GM12878 (cell line): Measurements from ENCODE around the gene C1QTNF12. TPM values are rescaled to one million over a fixed set of nuclear protein-coding genes. Genes with fewer than 3 reads are reported as not detected.

Experiments
- ATAC-seq: fragments of 200-7000 bp; cut with Tn5 transposase; 3 replicates; pipeline ENCODE4 v1.9.1; 2020; ENCODE audit warnings: mild to moderate bottlenecking, moderate library complexity
- BruUV-seq: library from RNA; stranded (reverse); fragments of 400-500 nt; replicated peaks from 2 replicates; lab custom pipeline; 2021; lab: Mats Ljungman, UMichigan
- CTCF ChIA-PET: fragments of 300-600 bp; sonication (Branson Sonifier 250); formaldehyde crosslinking; extraction: SDS; loops from one replicate; lab custom pipeline; 2021; ENCODE audit warnings: inconsistent platforms; lab: Yijun Ruan, JAX
- POLR2A ChIA-PET: fragments of 350-600 bp; formaldehyde crosslinking; extraction: SDS; loops from one replicate; lab custom pipeline; 2021; ENCODE audit warnings: inconsistent platforms; lab: Charles Lee
- RAD21 ChIA-PET: fragments of 300-600 bp; sonication (Branson Sonifier 250); formaldehyde crosslinking; loops from one replicate; lab custom pipeline; 2023; ENCODE audit warnings: antibody characterized with exemption; ENCODE audit not compliant: unreplicated experiment; lab: Charles Lee
- SMC1A ChIA-PET: fragments of 300-600 bp; sonication (Branson Sonifier 250); formaldehyde crosslinking; loops from one replicate; lab custom pipeline; 2023; ENCODE audit not compliant: unreplicated experiment, uncharacterized antibody; lab: Charles Lee
- DNase-seq: peaks from one replicate; pipeline ENCODE4 v3.0.0-alpha.2; 2011; ENCODE audit warnings: low read depth, low spot score
- FAIRE-seq: peaks from 3 replicates; lab custom pipeline; 2011; peaks lifted over from hg19 to GRCh38; lab: Jason Lieb, UNC
- H2AFZ ChIP-seq: 2 replicates; pipeline ENCODE4 v1.6.0; 2011; ENCODE audit warnings: low read depth, low read length, control low read depth; ENCODE audit not compliant: control insufficient read depth
- H3K27ac ChIP-seq: 2 replicates; pipeline ENCODE4 v1.5.1; 2011; ENCODE audit warnings: control low read depth; ENCODE audit not compliant: control insufficient read depth, insufficient read depth
- H3K27me3 ChIP-seq, 2 experiments: replicated peaks in 1 of 2; 2 replicates each; pipeline versions ENCODE4 v1.6.0 to v1.6.1; 2011; ENCODE audit warnings: low read length in 1 of 2; ENCODE audit not compliant: control insufficient read depth in 2 of 2, insufficient read depth in 2 of 2
- H3K36me3 ChIP-seq, 2 experiments: 2 replicates each; pipeline ENCODE4 v1.5.1; 2011; ENCODE audit warnings: low read length in 1 of 2; ENCODE audit not compliant: control insufficient read depth in 2 of 2, insufficient read depth in 2 of 2
- H3K4me1 ChIP-seq: 2 replicates; pipeline ENCODE4 v1.6.1; 2011; ENCODE audit warnings: mild to moderate bottlenecking, low read length, moderate library complexity, mixed read lengths; ENCODE audit not compliant: control insufficient read depth, insufficient read depth
- H3K4me2 ChIP-seq: 2 replicates; pipeline ENCODE4 v1.6.0; 2011; ENCODE audit warnings: control low read depth; ENCODE audit not compliant: control insufficient read depth, insufficient read depth
- H3K4me3 ChIP-seq: fragments of 200-600 bp; sonication (generic); 2 replicates; pipeline ENCODE4 v1.5.1; 2016
- H3K79me2 ChIP-seq: 2 replicates; pipeline ENCODE4 v1.6.0; 2011; ENCODE audit warnings: low read length; ENCODE audit not compliant: control insufficient read depth, insufficient read depth
- H3K9ac ChIP-seq: 2 replicates; pipeline ENCODE4 v1.8.0; 2011; ENCODE audit warnings: low read length, control low read depth, mixed read lengths; ENCODE audit not compliant: control insufficient read depth, insufficient read depth
- H3K9me3 ChIP-seq: replicated peaks from 3 replicates; pipeline ENCODE4 v1.5.1; 2011; ENCODE audit warnings: mild to moderate bottlenecking, low read length; ENCODE audit not compliant: control insufficient read depth, insufficient read depth
- H4K20me1 ChIP-seq: 2 replicates; pipeline ENCODE4 v1.6.0; 2011; ENCODE audit not compliant: control insufficient read depth, insufficient read depth
- BMI1 ChIP-seq: fragments of 450-650 bp; IDR thresholded peaks from 2 replicates; pipeline ENCODE4 v1.6.1; 2016; ENCODE audit warnings: mild to moderate bottlenecking, moderate library complexity, borderline replicate concordance
- CEBPZ ChIP-seq: fragments of 150-350 bp; IDR thresholded peaks from 2 replicates; pipeline ENCODE4 v1.6.1; 2016; ENCODE audit warnings: low read depth, low read length
- EED ChIP-seq: sonication (generic); IDR thresholded peaks from 2 replicates; pipeline ENCODE4 v1.6.1; 2016; ENCODE audit warnings: antibody characterized with exemption, low read depth
- EZH2 ChIP-seq: IDR thresholded peaks from 2 replicates; pipeline ENCODE4 v1.6.1; 2012; ENCODE audit warnings: low read depth, mild to moderate bottlenecking, control low read depth, inconsistent platforms, low read length, borderline replicate concordance; ENCODE audit not compliant: control insufficient read depth
- MEF2A ChIP-seq: IDR thresholded peaks from 2 replicates; pipeline ENCODE4 v1.6.1; 2011; ENCODE audit warnings: low read depth, mild to moderate bottlenecking, low read length, moderate library complexity; ENCODE audit not compliant: insufficient read depth
- RFX5 ChIP-seq: IDR thresholded peaks from 2 replicates; pipeline ENCODE4 v1.6.1; 2011; ENCODE audit warnings: low read depth, low read length, improper control_type of control experiment
- TBL1XR1 ChIP-seq: IDR thresholded peaks from 2 replicates; pipeline ENCODE4 v1.6.1; 2012; ENCODE audit warnings: low read depth, low read length, improper control_type of control experiment
- ZBTB40 ChIP-seq: fragments of 450-650 bp; IDR thresholded peaks from 2 replicates; pipeline ENCODE4 v1.6.1; 2016; ENCODE audit warnings: mild to moderate bottlenecking, moderate library complexity, borderline replicate concordance
- ZNF274 ChIP-seq: IDR thresholded peaks from one replicate; pipeline ENCODE4 v1.8.0; 2011; ENCODE audit not compliant: insufficient read length, insufficient read depth
- ZNF687 ChIP-seq: fragments of 450-650 bp; IDR thresholded peaks from 2 replicates; pipeline ENCODE4 v1.6.1; 2017; ENCODE audit warnings: mild to moderate bottlenecking, moderate library complexity
- WGBS: methylation state at CpG from one replicate; pipeline ENCODE4 v1.1.6; 2016; ENCODE audit warnings: low lambda C conversion rate; ENCODE audit not compliant: insufficient replicate concordance, insufficient coverage; ENCODE audit errors: missing lambda C conversion rate; 5-methylcytosine and 5-hydroxymethylcytosine counted together
- in situ Hi-C: fragments of 300-500 bp; cut with MboI; formaldehyde crosslinking; loops from 9 replicates; pipeline ENCODE4 v1.14.3; 2018; ENCODE audit warnings: mixed read lengths
- intact Hi-C: fragments of 100-400 bp; cut with micrococcal nuclease; formaldehyde crosslinking; loops from one replicate; pipeline ENCODE4 v1.14.2; 2022; ENCODE audit not compliant: unreplicated experiment
- polyA plus RNA-seq, 11 experiments: library from polyadenylated mRNA; depleted of rRNA in 4 of 11; unstranded in 6 of 11; stranded (reverse) in 5 of 11; fragments of >200 nt; fragmentation: Nextera tagmentation in 4 of 11; fragmentation: Illumina TruSeq in 1 of 11; extraction: Ambion mirVana in 4 of 11; extraction: Trizol in 1 of 11; gene quantifications; 1 replicate in 1 of 11; 2 replicates in 10 of 11; pipeline versions ENCODE4 v1.2.1 to v1.2.3, GENCODE V29; 2011 to 2016; ENCODE audit warnings: inconsistent platforms in 2 of 11, missing spikeins in 2 of 11, low read depth in 1 of 11
- total RNA-seq, 4 experiments: library from RNA; depleted of rRNA in 3 of 4; stranded (reverse); fragments of >200 nt in 3 of 4; fragmentation: Illumina TruSeq in 1 of 4; extraction: Trizol in 1 of 4; gene quantifications; 2 replicates each; pipeline versions ENCODE4 v1.2.1 to v1.2.3, GENCODE V29; 2013 to 2021

Gene C1QTNF12
- total and polyA plus RNA-seq, 10 of the 15 experiments (the other 5 are each of a cell fraction or from before 2014, with no cell fraction given), result 0.17 to 1.0 (median 0.31) TPM; not detected in 5

- H3K27ac ChIP-seq, result no peak overlapping the region
- no peaks in the 10 kb centered on the region for H3K4me1 ChIP-seq
- in situ Hi-C loops (no loop called here), intact Hi-C loops (no loop called here)
- no peak overlapping the region for H3K4me3 ChIP-seq
- FAIRE-seq (no peak), DNase-seq (no peak), ATAC-seq (no peak)
- ChIA-PET RAD21 (no interaction called here), CTCF (interaction anchor here (1.3 kb wide), 1 partner anchor 135 kb away, joined by 3 read pairs; no protein-coding TSS in a partner anchor), SMC1A (no interaction called here), POLR2A (interaction anchor here (0.6 kb wide), 1 partner anchor 284 kb away, joined by 3 read pairs; no protein-coding TSS in a partner anchor)
- H3K79me2 ChIP-seq, result no peaks in the 10 kb centered on the region
- no TSS peak for BruUV-seq
- no peaks in the 10 kb centered on the region for H3K9me3 ChIP-seq
- peaks cover 9 to 20% of the 10 kb centered on the region in 2 experiments; a peak in 3 of 4 replicates for H3K36me3 ChIP-seq
- no peak overlapping the region for H2AFZ ChIP-seq
- no peaks in the 10 kb centered on the region for H4K20me1 ChIP-seq
- no peak overlapping the region for H3K9ac ChIP-seq
- no peaks in the 10 kb centered on the region for H3K27me3 ChIP-seq
- WGBS, result 98% methylated on average over 25 of the region's 31 CpGs
- H3K4me2 ChIP-seq, result no peak overlapping the region
- TF ChIP-seq RFX5 (no peak), MEF2A (no peak), BMI1 (no peak), CEBPZ (no peak), EZH2 (no peak), TBL1XR1 (no peak), EED (no peak), ZNF687 (no peak), ZNF274 (no peak), ZBTB40 (no peak)
Measured at GRCh38 chr1:1256956-1257871, 10.7 kb upstream of the C1QTNF12 start.
